Measurements from ENCODE around the gene ZGPAT.

- TF ChIP-seq CTCF (IDR thresholded peaks at IDR 0.05), result no peak
- TF ChIP-seq, protein P1, sequence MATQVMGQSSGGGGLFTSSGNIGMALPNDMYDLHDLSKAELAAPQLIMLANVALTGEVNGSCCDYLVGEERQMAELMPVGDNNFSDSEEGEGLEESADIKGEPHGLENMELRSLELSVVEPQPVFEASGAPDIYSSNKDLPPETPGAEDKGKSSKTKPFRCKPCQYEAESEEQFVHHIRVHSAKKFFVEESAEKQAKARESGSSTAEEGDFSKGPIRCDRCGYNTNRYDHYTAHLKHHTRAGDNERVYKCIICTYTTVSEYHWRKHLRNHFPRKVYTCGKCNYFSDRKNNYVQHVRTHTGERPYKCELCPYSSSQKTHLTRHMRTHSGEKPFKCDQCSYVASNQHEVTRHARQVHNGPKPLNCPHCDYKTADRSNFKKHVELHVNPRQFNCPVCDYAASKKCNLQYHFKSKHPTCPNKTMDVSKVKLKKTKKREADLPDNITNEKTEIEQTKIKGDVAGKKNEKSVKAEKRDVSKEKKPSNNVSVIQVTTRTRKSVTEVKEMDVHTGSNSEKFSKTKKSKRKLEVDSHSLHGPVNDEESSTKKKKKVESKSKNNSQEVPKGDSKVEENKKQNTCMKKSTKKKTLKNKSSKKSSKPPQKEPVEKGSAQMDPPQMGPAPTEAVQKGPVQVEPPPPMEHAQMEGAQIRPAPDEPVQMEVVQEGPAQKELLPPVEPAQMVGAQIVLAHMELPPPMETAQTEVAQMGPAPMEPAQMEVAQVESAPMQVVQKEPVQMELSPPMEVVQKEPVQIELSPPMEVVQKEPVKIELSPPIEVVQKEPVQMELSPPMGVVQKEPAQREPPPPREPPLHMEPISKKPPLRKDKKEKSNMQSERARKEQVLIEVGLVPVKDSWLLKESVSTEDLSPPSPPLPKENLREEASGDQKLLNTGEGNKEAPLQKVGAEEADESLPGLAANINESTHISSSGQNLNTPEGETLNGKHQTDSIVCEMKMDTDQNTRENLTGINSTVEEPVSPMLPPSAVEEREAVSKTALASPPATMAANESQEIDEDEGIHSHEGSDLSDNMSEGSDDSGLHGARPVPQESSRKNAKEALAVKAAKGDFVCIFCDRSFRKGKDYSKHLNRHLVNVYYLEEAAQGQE (IDR thresholded peaks at IDR 0.05; ENCODE audit: insufficient read depth in 1 of 2, low read depth in 2 of 2, low read length in 1 of 2), result no peak
These were observed 19.4 kb upstream of the ZGPAT start for GRCh38 chr20:63688228-63689045.

Data from Panc1 (cell line).